Activated naive CD4-positive, alpha-beta T cell treated with anti-CD3 and anti-CD28 coated beads, Interleukin-2, amount 10 ng/mL, durations not matched to agents 7 days and 5 days (primary cell): ENCODE results near the gene SLC44A4.

ENCODE experiments used
- CTCF ChIA-PET: fragments of 350-600 bp; sonication (Branson Sonifier 250); formaldehyde crosslinking; loops from one replicate; lab custom pipeline; 2021; ENCODE audit warnings: antibody characterized with exemption; lab: Charles Lee
- DNase-seq: peaks from one replicate; pipeline ENCODE4 v3.0.0-alpha.2; 2020
- H3K27ac Mint-ChIP-seq: one replicate; pipeline ENCODE4 v1.8.0; 2021; ENCODE audit warnings: mild to moderate bottlenecking, moderate library complexity, mixed read lengths
- H3K27me3 Mint-ChIP-seq: one replicate; pipeline ENCODE4 v1.8.0; 2021; ENCODE audit warnings: mild to moderate bottlenecking, mixed read lengths
- H3K36me3 Mint-ChIP-seq: one replicate; pipeline ENCODE4 v1.8.0; 2021; ENCODE audit warnings: mixed read lengths
- H3K4me1 Mint-ChIP-seq: one replicate; pipeline ENCODE4 v1.8.0; 2021; ENCODE audit warnings: mixed read lengths
- H3K4me3 Mint-ChIP-seq: one replicate; pipeline ENCODE4 v1.8.0; 2021; ENCODE audit warnings: mild to moderate bottlenecking, moderate library complexity, mixed read lengths
- H3K9me3 Mint-ChIP-seq: one replicate; pipeline ENCODE4 v1.8.0; 2021; ENCODE audit warnings: mixed read lengths

The SLC44A4 gene

GRCh38 chr6:31815025-31815838, 63.6 kb downstream of the SLC44A4 start, which contains the start of the genes HSPA1A and HSPA1L:
TSS of gene HSPA1A (plus strand) at chr6:31815543. CDS start at chr6:31815757, 214 bp downstream.
TSS of gene HSPA1L (minus strand) at chr6:31815283. CDS start at chr6:31811972, 3,311 bp downstream.
- peak within 1 kb of the TSS; percentile 91 for H3K27ac Mint-ChIP-seq
- H3K9me3 Mint-ChIP-seq, result no peaks in the 10 kb centered on the region
- peaks cover 29% of the 10 kb centered on the region for H3K36me3 Mint-ChIP-seq
- CTCF ChIA-PET, result interaction anchor here (0.6 to 2.5 kb wide), 6 partner anchors 11 to 88 kb away, joined by 3 to 8 read pairs (median 4); no protein-coding TSS in a partner anchor
- peak; percentile 77 for DNase-seq
- peak within 1 kb of the TSS; percentile 92 for H3K4me3 Mint-ChIP-seq
- H3K27me3 Mint-ChIP-seq, result no peaks in the 10 kb centered on the region
- H3K4me1 Mint-ChIP-seq, result peaks cover 49% of the 10 kb centered on the region

DNA sequence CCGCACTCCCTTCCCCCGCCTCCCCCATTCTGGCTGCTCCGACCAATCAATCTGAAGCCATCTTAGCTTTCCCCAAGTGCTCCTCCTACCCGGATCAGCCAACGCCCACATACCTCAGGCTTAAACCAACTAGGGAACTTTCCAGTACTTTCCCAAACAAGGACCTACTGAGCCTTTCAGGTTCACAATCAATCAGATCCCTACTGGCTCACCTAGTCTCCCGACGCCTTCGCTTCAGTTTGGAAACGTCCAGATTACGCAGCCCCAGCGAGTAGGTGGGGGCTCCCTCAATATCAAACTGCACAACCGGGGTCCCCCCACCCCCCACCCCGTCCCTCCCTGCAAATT, 64.1 kb downstream of the SLC44A4 start:
- Mint-ChIP-seq H3K27me3 (no peaks in the 10 kb centered on the region), H3K4me3 (peak overlapping the region; percentile 92), H3K36me3 (peaks cover 31% of the 10 kb centered on the region), H3K9me3 (no peaks in the 10 kb centered on the region), H3K27ac (peak overlapping the region; percentile 91), H3K4me1 (peaks cover 48% of the 10 kb centered on the region)
- DNase-seq, result peak; percentile 86
- CTCF ChIA-PET, result interaction anchor here (0.6 to 2.5 kb wide), 6 partner anchors 12 to 87 kb away, joined by 3 to 8 read pairs (median 3); partner anchors contain the start of gene CLIC1

- DNase-seq, result no peak
- Mint-ChIP-seq H3K4me1 (peaks cover 41% of the 10 kb centered on the region), H3K27ac (peak overlapping the region; percentile 82), H3K27me3 (no peaks in the 10 kb centered on the region), H3K4me3 (peak overlapping the region; percentile 69), H3K36me3 (peaks cover 30% of the 10 kb centered on the region), H3K9me3 (no peaks in the 10 kb centered on the region)
- CTCF ChIA-PET, result interaction anchor here (1.8 to 2.5 kb wide), 2 partner anchors 23 to 86 kb away, joined by 5 to 8 read pairs; no protein-coding TSS in a partner anchor
These were observed 65.3 kb downstream of the SLC44A4 start for GRCh38 chr6:31813465-31813849.
